Brain microvascular endothelial cell (primary cell): Measurements from ENCODE around the gene BCL11A.

Experiments
- DNase-seq: peaks from one replicate; pipeline ENCODE4 v3.0.0-alpha.2; 2020
- H3K27ac ChIP-seq: fragments of 250-450 bp; sonication (Bioruptor Pico); 2 replicates; pipeline ENCODE4 v1.5.1; 2020; ENCODE audit warnings: mild to moderate bottlenecking, moderate library complexity
- H3K27me3 ChIP-seq: fragments of 250-450 bp; sonication (Bioruptor Pico); replicated peaks from 2 replicates; pipeline ENCODE4 v1.5.1; 2020; ENCODE audit warnings: mild to moderate bottlenecking
- H3K36me3 ChIP-seq: fragments of 250-450 bp; sonication (Bioruptor Pico); replicated peaks from 2 replicates; pipeline ENCODE4 v1.5.1; 2020; ENCODE audit warnings: mild to moderate bottlenecking
- H3K4me3 ChIP-seq: 2 replicates; pipeline ENCODE4 v1.5.1; 2011; ENCODE audit warnings: low read depth, mild to moderate bottlenecking, control low read depth, low read length, moderate library complexity
- in situ Hi-C: cut with HindIII; loops from 2 replicates; pipeline ENCODE4 v1.10.0; 2017; ENCODE audit warnings: low sequenced_read_pairs, low pct_ligation_motif_present
- TF ChIP-seq, protein P1 (sequence below): IDR thresholded peaks from 2 replicates; pipeline ENCODE4 v1.5.1; 2011; ENCODE audit warnings: low read depth, mild to moderate bottlenecking, moderate library complexity, low read length, control low read depth, inconsistent platforms; ENCODE audit errors: missing control alignments

Gene BCL11A

DNA sequence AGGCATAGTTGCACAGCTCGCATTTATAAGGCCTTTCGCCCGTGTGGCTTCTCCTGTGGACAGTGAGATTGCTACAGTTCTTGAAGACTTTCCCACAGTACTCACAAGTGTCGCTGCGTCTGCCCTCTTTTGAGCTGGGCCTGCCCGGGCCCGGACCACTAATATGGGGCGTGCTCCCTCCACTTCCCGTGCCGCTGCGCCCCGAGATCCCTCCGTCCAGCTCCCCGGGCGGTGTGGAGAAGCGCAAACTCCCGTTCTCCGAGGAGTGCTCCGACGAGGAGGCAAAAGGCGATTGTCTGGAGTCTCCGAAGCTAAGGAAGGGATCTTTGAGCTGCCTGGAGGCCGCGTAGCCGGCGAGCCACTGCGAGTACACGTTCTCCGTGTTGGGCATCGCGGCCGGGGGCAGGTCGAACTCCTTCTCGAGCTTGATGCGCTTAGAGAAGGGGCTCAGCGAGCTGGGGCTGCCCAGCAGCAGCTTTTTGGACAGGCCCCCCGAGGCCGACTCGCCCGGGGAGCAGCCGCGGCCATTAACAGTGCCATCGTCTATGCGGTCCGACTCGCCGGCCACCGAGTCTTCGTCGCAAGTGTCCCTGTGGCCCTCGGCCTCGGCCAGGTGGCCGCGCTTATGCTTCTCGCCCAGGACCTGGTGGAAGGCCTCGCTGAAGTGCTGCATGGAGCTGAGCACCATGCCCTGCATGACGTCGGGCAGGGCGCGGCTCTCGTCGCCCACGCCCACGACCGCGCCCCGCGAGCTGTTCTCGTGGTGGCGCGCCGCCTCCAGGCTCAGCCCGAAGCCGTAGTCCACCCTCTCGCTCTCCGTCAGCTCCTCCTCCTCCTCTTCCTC, 92.7 kb downstream of the BCL11A start:
- peaks cover 7% of the 10 kb centered on the region for H3K36me3 ChIP-seq
- no peak for DNase-seq
- in situ Hi-C loops = no loop called here
- H3K27me3 ChIP-seq = no peaks in the 10 kb centered on the region
- no peak overlapping the region for H3K4me3 ChIP-seq
- TF ChIP-seq, protein P1, sequence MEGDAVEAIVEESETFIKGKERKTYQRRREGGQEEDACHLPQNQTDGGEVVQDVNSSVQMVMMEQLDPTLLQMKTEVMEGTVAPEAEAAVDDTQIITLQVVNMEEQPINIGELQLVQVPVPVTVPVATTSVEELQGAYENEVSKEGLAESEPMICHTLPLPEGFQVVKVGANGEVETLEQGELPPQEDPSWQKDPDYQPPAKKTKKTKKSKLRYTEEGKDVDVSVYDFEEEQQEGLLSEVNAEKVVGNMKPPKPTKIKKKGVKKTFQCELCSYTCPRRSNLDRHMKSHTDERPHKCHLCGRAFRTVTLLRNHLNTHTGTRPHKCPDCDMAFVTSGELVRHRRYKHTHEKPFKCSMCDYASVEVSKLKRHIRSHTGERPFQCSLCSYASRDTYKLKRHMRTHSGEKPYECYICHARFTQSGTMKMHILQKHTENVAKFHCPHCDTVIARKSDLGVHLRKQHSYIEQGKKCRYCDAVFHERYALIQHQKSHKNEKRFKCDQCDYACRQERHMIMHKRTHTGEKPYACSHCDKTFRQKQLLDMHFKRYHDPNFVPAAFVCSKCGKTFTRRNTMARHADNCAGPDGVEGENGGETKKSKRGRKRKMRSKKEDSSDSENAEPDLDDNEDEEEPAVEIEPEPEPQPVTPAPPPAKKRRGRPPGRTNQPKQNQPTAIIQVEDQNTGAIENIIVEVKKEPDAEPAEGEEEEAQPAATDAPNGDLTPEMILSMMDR = no peak
- H3K27ac ChIP-seq = no peak overlapping the region

GRCh38 chr2:60459851-60460250, 93.6 kb downstream of the BCL11A start:
- no peak overlapping the region for H3K4me3 ChIP-seq
- TF ChIP-seq, protein P1 = no peak
- in situ Hi-C loops = no loop called here
- no peak overlapping the region for H3K27ac ChIP-seq
- peaks cover 7% of the 10 kb centered on the region for H3K36me3 ChIP-seq
- H3K27me3 ChIP-seq = no peaks in the 10 kb centered on the region
- no peak for DNase-seq

- in situ Hi-C loops = no loop called here
- TF ChIP-seq, protein P1 = peak; percentile 32
- Histone ChIP-seq H3K4me3 (no peak overlapping the region), H3K27ac (no peak overlapping the region), H3K27me3 (no peaks in the 10 kb centered on the region), H3K36me3 (peaks cover 7% of the 10 kb centered on the region)
- no peak for DNase-seq
Observed at GRCh38 chr2:60456115-60456770, 97.2 kb downstream of the BCL11A start.

DNA sequence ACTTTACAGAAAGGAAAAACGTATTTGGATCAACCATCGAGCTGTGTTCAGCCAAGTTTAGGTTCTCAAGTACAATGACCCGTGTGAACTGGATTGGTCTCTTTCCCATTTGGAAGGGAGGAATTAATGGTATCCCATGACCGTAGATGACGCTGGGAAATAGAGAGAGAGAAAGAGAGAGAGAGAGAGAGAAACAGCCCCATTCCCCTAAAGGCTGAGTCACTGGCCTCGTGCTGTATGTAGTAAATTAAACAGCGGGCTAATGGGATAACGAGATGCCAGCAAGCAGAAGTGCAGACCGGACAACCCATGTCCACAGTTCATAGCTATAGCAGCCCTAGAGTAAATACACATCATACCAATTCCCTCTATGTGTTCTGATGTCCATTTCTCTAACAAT, 99.6 kb downstream of the BCL11A start:
- DNase-seq = no peak
- Histone ChIP-seq H3K27ac (no peak overlapping the region), H3K27me3 (no peaks in the 10 kb centered on the region), H3K36me3 (no peaks in the 10 kb centered on the region), H3K4me3 (no peak overlapping the region)
- in situ Hi-C loops = no loop called here
- TF ChIP-seq, protein P1 = no peak

DNA sequence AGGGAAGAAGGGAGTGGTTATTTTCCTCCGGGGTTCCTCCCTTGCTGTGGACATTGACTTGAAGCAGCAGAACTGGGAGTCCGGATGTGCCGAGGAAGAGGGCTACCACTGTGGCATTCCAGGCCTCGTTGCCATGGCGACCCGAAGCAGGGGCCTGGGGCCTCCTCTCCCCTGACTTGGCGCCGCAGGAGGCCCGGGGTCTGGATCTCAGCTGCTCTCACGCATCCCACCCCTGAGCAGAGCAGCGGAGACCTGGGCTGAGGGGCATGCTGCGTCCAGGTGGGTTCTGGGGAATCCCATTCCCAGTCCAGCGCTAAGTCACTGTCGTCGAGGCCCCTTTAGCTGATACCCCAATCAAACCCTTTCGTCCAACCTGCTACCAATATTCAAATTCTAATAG, 100.2 kb downstream of the BCL11A start:
- in situ Hi-C loops = no loop called here
- Histone ChIP-seq H3K4me3 (no peak overlapping the region), H3K27ac (no peak overlapping the region), H3K36me3 (no peaks in the 10 kb centered on the region), H3K27me3 (no peaks in the 10 kb centered on the region)
- TF ChIP-seq, protein P1 = no peak
- DNase-seq = no peak
